ENCODE data around the gene SEMA3D.

Gene SEMA3D

DNA sequence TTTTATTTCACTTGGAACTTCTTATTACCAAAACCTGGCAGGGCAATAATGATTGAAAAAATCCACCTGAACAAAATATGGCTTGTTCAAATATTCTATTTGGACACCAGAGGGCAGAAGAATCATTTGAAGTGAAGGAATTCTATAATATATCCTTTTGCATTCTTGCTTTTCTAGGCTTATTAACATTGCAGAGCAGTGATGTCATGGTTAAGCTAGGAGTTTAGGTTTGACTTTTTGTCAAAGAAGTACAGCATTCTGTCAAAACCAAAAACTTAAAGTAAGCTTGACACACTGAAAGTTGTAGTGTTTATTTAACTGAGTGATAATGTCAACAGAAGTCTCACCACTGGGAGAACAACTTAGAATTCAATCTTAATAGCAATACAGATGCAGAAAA lies 156.0 kb downstream of the SEMA3D start:
- TF ChIP-seq, protein P1, sequence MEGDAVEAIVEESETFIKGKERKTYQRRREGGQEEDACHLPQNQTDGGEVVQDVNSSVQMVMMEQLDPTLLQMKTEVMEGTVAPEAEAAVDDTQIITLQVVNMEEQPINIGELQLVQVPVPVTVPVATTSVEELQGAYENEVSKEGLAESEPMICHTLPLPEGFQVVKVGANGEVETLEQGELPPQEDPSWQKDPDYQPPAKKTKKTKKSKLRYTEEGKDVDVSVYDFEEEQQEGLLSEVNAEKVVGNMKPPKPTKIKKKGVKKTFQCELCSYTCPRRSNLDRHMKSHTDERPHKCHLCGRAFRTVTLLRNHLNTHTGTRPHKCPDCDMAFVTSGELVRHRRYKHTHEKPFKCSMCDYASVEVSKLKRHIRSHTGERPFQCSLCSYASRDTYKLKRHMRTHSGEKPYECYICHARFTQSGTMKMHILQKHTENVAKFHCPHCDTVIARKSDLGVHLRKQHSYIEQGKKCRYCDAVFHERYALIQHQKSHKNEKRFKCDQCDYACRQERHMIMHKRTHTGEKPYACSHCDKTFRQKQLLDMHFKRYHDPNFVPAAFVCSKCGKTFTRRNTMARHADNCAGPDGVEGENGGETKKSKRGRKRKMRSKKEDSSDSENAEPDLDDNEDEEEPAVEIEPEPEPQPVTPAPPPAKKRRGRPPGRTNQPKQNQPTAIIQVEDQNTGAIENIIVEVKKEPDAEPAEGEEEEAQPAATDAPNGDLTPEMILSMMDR (IDR thresholded peaks at IDR 0.05; ENCODE audit: low read depth, low read length): peak; percentile 46
- DNase-seq (ENCODE audit: extremely low read depth, low read depth): peak; percentile 19

DNA sequence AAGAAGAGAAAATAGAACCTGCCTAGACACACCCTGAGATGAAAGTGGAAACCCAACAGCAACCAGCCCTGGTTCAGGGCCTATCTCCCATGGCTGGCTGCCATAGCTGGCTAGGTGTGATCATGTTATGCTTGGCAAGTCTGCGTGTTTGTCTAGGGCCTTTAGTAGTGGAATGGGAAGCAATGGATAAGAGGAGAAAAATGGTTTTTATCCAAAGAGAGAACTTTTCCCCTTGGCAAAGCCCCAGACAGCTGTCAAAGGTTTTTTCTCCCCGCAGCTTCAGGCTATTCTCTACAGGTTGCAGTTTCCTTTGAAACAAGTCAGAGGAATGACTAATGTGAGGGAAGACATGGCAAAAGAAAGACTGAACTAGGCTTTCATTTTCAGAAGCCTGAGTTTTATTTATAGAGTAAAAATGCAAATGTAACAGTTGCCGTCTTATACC lies 161.5 kb downstream of the SEMA3D start:
- TF ChIP-seq, protein P1 (IDR thresholded peaks at IDR 0.05; ENCODE audit: low read depth, low read length): no peak
- no peak for DNase-seq (ENCODE audit: extremely low read depth, low read depth)

- TF ChIP-seq, protein P1 (IDR thresholded peaks at IDR 0.05; ENCODE audit: low read depth, low read length): no peak
- DNase-seq (ENCODE audit: extremely low read depth, low read depth): no peak
These were observed 162.9 kb downstream of the SEMA3D start for GRCh38 chr7:85023916-85024315.

DNA sequence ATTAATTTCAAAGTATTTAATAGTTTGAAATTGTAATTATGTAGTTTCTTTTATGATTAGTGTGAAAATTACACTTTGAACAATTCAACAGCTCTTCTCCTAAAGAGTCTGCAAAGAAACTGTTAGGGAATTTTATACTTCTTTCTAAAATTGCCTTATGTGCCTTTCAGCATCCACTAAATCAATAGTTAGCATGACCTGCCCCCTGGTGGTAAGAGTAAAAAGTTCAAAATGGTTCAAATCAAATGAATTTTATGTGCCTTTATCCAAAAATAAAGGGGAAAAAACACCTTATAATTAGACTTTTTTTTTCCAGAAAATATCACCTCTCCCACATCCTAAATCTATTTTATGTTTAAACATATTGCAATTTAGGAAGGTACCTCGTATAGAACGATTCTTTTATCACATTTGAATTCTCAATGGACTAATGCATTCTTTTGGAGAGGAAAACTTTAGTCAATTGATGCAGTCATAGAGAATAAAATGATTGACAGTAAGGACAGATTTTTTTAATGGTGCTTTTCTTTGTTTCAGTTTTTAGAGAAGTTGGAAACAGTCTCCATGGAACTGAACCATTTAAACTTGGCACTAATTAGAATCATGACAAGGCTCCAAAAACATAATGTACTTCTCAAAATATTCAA lies 163.7 kb downstream of the SEMA3D start:
- TF ChIP-seq, protein P1 (IDR thresholded peaks at IDR 0.05; ENCODE audit: low read depth, low read length): peak; percentile 44
- DNase-seq (ENCODE audit: extremely low read depth, low read depth): peak; percentile 23

DNA sequence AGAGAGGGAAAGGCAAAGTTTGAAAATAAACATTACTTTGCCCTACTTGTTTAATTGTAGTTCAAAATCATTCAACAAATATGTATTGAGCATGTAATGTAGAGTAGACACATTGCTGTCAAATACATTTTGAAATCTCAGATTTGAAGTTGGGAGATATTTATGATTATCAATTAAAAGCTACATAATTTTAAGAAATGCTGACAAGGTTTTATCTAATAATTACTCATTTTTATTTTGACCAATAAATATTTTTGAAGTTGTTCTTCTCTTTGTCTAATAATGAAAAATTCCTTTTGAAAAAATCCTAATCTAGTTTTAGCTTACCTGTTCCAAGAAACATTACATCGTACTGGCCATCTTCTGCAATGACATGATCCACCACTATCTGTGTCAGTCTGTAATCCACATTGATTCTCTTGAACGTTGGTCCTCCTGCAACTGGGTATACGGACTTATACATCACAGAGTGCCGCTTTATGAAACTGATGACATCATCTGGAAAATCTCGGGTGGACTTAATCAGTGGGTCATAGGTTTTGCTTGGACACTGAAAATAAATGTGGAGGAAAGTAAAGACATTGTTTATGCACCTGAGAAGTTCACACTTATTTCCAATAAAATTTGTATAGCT lies 164.7 kb downstream of the SEMA3D start:
- DNase-seq (ENCODE audit: extremely low read depth, low read depth): no peak
- TF ChIP-seq, protein P1 (IDR thresholded peaks at IDR 0.05; ENCODE audit: low read depth, low read length): no peak

- DNase-seq (ENCODE audit: extremely low read depth, low read depth): no peak
- TF ChIP-seq, protein P1 (IDR thresholded peaks at IDR 0.05; ENCODE audit: low read depth, low read length): peak; percentile 55
These were observed 165.7 kb downstream of the SEMA3D start for GRCh38 chr7:85021101-85021704.

DNA sequence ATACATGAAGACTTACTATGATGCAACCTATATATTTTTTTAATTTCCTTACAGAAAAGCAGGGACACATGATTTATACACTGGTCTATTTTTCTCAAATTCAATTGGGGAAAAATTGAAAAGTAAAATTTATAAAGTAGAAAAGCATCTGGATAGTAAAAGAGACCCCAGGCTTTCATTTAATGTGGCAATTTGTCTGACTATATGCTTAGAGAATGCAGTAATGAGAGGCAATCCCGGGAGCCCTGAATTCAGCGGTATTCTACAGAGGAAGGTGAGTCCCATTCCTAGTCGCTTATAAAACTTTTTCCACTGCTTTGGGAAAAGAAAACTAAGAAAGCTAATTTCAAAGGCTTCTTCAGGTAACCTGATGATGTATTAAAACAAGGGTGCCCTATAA lies 167.1 kb downstream of the SEMA3D start:
- DNase-seq (ENCODE audit: extremely low read depth, low read depth): no peak
- TF ChIP-seq, protein P1 (IDR thresholded peaks at IDR 0.05; ENCODE audit: low read depth, low read length): no peak
